ENCODE results near the gene TBC1D22A. TPM values are rescaled to one million over a fixed set of nuclear protein-coding genes. Genes with fewer than 3 reads are reported as not detected.

Gene TBC1D22A
- total and polyA plus RNA-seq, 2 donors from 2014 or later, result 24.6 to 39.4 TPM

DNA sequence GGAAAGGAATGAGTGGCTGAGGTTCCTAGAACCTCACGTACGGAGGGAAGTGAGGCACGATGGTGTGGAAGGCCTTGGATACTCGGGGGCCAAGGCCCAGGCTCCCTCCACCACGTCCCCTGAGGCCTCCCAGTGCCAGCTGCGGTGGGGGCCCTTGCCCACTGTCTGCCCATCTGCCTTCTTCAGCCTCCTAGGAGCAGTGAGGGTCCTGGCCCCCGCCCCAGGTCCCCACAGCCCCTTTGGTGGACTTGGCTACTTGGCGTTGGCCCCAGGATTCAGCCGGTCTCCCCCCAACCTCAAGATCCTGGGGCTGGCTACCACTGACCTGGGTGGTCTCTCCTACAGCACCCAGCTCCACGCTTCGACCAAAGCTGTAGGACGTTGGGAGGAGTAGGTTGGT lies 373.6 kb downstream of the TBC1D22A start:
- no peak for DNase-seq
- H3K27ac ChIP-seq (ENCODE audit: low read depth in 2 of 2, low read length in 2 of 2), result no peak overlapping the region

GRCh38 chr22:47136671-47137070 lies 374.2 kb downstream of the TBC1D22A start:
- H3K4me3 ChIP-seq (ENCODE audit: low read length in 3 of 3), result no peak overlapping the region
- DNase-seq (no peak), FAIRE-seq (no peak)
- no peak overlapping the region for H3K27ac ChIP-seq (ENCODE audit: low read depth in 2 of 2, low read length in 2 of 2)
- no peaks in the 10 kb centered on the region for H3K27me3 ChIP-seq (ENCODE audit: control insufficient read depth, insufficient read depth, low read length)
- no peaks in the 10 kb centered on the region for H3K4me1 ChIP-seq (ENCODE audit: control insufficient read depth in 2 of 3, insufficient read depth in 2 of 3, low read depth in 1 of 3, low read length in 3 of 3)
- no peak overlapping the region for H3K9ac ChIP-seq (ENCODE audit: low read length in 3 of 3)
- no peak for TF ChIP-seq CTCF (IDR thresholded peaks at IDR 0.05; ENCODE audit: borderline replicate concordance, extremely low read depth, insufficient read depth)
- H3K9me3 ChIP-seq (ENCODE audit: control insufficient read depth in 2 of 3, insufficient read depth in 1 of 3, low read length in 3 of 3), result no peaks in the 10 kb centered on the region
- no peaks in the 10 kb centered on the region for H3K36me3 ChIP-seq (ENCODE audit: control insufficient read depth in 2 of 3, insufficient read depth in 3 of 3, low read length in 3 of 3)
- intact Hi-C loops (cut with DNase I), result no loop called here

More for the DNA sequence above, 373.6 kb downstream of the TBC1D22A start:
- no peak for FAIRE-seq
- H3K4me3 ChIP-seq (ENCODE audit: low read length in 3 of 3), result no peak overlapping the region
- intact Hi-C loops (cut with DNase I), result no loop called here
- no peaks in the 10 kb centered on the region for H3K9me3 ChIP-seq (ENCODE audit: control insufficient read depth in 2 of 3, insufficient read depth in 1 of 3, low read length in 3 of 3)
- no peaks in the 10 kb centered on the region for H3K36me3 ChIP-seq (ENCODE audit: control insufficient read depth in 2 of 3, insufficient read depth in 3 of 3, low read length in 3 of 3)
- H3K4me1 ChIP-seq (ENCODE audit: control insufficient read depth in 2 of 3, insufficient read depth in 2 of 3, low read depth in 1 of 3, low read length in 3 of 3), result no peaks in the 10 kb centered on the region
- H3K27me3 ChIP-seq (ENCODE audit: control insufficient read depth, insufficient read depth, low read length), result no peaks in the 10 kb centered on the region
- H3K9ac ChIP-seq (ENCODE audit: low read length in 3 of 3), result no peak overlapping the region
- TF ChIP-seq CTCF (IDR thresholded peaks at IDR 0.05; ENCODE audit: borderline replicate concordance, extremely low read depth, insufficient read depth), result no peak

DNA sequence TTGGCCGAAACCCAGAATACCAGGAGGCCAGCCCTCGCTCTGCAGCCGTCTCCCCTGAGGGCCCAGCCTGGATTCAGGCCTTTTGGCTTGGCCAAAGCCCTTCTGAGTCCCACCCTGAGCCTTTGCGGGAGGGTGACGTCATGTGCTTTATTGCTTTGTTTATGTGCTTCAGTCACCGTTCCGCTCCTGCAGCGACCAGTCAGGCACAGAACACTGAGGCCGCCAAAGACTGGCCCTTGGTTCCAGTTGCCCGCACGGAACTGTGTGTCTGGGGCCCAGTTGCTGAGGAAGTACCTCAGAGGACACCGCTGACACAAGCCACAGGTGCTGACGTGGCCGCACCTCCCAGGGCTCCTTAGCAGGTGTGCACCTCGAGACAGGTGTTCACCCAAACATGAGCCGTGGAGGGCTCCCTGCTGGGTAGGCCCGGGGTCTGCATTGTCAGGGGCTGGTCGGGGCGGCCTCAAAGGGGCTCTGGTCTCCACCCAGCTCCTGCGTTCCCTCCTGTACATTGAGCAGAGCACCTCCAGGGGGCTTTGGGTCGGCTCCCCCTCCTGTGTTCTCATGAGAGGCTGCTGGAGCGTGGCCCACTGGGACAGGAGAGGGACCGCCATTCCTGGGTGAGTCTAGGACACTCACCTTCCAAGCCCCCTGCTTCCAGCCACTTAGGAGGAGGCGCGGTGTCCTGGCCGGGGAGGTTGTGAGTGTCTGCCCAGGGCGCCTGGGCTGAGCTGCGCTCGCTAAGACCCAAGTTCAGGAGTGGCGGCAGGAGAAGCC lies 376.8 kb downstream of the TBC1D22A start:
- H3K9me3 ChIP-seq (ENCODE audit: control insufficient read depth in 2 of 3, insufficient read depth in 1 of 3, low read length in 3 of 3), result no peaks in the 10 kb centered on the region
- no peak overlapping the region for H3K4me3 ChIP-seq (ENCODE audit: low read length in 3 of 3)
- no peak overlapping the region for H3K9ac ChIP-seq (ENCODE audit: low read length in 3 of 3)
- H3K27ac ChIP-seq (ENCODE audit: low read depth in 2 of 2, low read length in 2 of 2), result peak overlapping the region; percentile 57
- no peaks in the 10 kb centered on the region for H3K4me1 ChIP-seq (ENCODE audit: control insufficient read depth in 2 of 3, insufficient read depth in 2 of 3, low read depth in 1 of 3, low read length in 3 of 3)
- FAIRE-seq (no peak), DNase-seq (peak; percentile 78 to 89 (median 88))
- intact Hi-C loops (cut with DNase I), result no loop called here
- no peak for TF ChIP-seq CTCF (IDR thresholded peaks at IDR 0.05; ENCODE audit: borderline replicate concordance, extremely low read depth, insufficient read depth)
- no peaks in the 10 kb centered on the region for H3K27me3 ChIP-seq (ENCODE audit: control insufficient read depth, insufficient read depth, low read length)
- no peaks in the 10 kb centered on the region for H3K36me3 ChIP-seq (ENCODE audit: control insufficient read depth in 2 of 3, insufficient read depth in 3 of 3, low read length in 3 of 3)
